Measurements from ENCODE around the gene CALCB.

DNA sequence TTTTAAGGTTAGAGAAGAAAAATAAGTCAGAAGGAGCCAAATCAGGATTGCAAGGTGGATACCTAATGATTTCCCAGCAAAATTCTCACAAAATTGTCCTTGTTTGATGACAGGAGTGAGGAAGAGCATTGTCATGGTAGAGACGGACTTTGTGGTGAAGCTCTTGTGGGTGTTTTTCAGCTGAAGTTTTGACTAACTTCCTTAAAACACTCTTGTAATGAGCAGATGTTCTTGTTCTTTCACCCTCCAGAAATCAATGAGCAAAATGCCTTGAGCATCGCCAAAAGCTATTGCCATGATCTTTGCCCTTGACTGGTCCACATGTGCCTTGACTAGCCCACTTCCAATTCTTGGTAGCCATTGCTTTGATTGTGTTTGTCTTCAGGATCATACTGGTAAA is 20.0 kb downstream of the CALCB start:
- TF ChIP-seq CTCF (conservative IDR thresholded peaks at IDR 0.05 in 1 of 2, IDR thresholded peaks at IDR 0.05 in 1 of 2; ENCODE audit: extremely low read depth in 1 of 2, insufficient read depth in 1 of 2, low read depth in 1 of 2, low read length in 2 of 2), result no peak
- no peak for TF ChIP-seq EZH2 (IDR thresholded peaks at IDR 0.05; ENCODE audit: borderline replicate concordance, low read length)

Measured in mammary epithelial cell (primary cell).